Ishikawa (cell line): ENCODE results near the gene HEY2.
A peak's percentile ranks its signal among the peaks of the same experiment; 100 is the strongest.

ENCODE experiments used
- CEBPB ChIP-seq: IDR thresholded peaks from 2 replicates; pipeline ENCODE4 v1.6.1; 2012
- CREB1 ChIP-seq: IDR thresholded peaks from 2 replicates; pipeline ENCODE4 v1.6.1; 2012; ENCODE audit warnings: low read depth
- EGR1 ChIP-seq: IDR thresholded peaks from 2 replicates; pipeline ENCODE4 v1.6.1; 2012
- EP300 ChIP-seq: IDR thresholded peaks from 2 replicates; pipeline ENCODE4 v1.6.1; 2012; ENCODE audit warnings: borderline replicate concordance
- FOXM1 ChIP-seq: IDR thresholded peaks from 2 replicates; pipeline ENCODE4 v1.6.1; 2012; ENCODE audit warnings: low read depth, borderline replicate concordance
- NFIC ChIP-seq: IDR thresholded peaks from 2 replicates; pipeline ENCODE4 v1.6.1; 2012
- RAD21 ChIP-seq: IDR thresholded peaks from 2 replicates; pipeline ENCODE4 v1.6.1; 2012; ENCODE audit warnings: low read depth
- TAF1 ChIP-seq: IDR thresholded peaks from 2 replicates; pipeline ENCODE4 v1.6.1; 2012; ENCODE audit warnings: low read depth, mild to moderate bottlenecking
- TCF12 ChIP-seq: IDR thresholded peaks from 2 replicates; pipeline ENCODE4 v1.6.1; 2012; ENCODE audit warnings: low read depth
- TEAD4 ChIP-seq: IDR thresholded peaks from 2 replicates; pipeline ENCODE4 v1.6.1; 2012
- YY1 ChIP-seq: IDR thresholded peaks from 2 replicates; pipeline ENCODE4 v1.6.1; 2012; ENCODE audit warnings: low read depth
- ZBTB7A ChIP-seq: IDR thresholded peaks from 2 replicates; pipeline ENCODE4 v1.6.1; 2012; ENCODE audit warnings: low read depth
- TF ChIP-seq, protein P1 (sequence below): IDR thresholded peaks from 2 replicates; pipeline ENCODE4 v1.6.1; 2012; ENCODE audit warnings: low read depth, mild to moderate bottlenecking
- TF ChIP-seq, protein P2 (sequence below): IDR thresholded peaks from 2 replicates; pipeline ENCODE4 v1.6.1; 2012
- TF ChIP-seq, protein P3 (sequence below): IDR thresholded peaks from 2 replicates; pipeline ENCODE4 v1.6.1; 2012

HEY2 gene

DNA sequence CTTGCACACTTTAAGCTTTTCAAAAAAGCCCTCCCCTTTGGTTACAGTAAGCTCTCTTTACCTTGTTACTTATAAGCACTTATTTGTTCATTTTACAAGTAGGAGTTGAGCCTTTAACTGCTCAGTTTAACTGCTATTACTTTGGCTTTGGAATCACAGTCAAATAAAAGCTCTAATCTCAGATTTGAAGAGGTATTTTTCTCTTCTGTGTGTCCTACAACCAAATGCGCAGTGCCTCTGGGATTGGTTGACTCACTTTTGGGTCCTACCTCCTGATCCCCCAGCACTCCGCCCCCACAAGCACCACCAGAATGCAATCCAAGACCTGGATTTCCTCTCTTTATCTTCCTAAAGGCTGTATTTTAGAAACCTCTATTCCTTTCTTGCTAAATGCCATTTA, 43.8 kb downstream of the HEY2 start:
- TF ChIP-seq FOXM1 = no peak

DNA sequence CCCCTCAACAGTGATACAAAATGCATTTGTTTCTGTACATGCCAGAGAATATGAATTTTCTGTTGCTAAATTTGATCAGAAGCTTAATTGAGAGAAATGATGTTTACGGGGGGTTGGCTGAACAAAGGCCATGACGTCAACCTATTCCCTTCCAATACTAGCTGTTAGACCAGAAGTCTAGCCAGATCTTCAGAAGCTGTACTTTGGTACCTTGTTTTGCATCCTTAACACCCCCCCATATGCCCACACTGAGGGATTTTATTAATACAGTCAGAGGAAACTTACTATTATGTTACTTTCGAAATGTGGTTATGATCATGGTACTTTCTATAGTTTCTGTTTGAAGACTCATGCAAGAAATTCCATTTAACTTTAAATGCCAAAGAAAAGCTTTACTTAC, 44.4 kb downstream of the HEY2 start:
- TF ChIP-seq NFIC (no peak), TCF12 (no peak), YY1 (no peak), TAF1 (no peak), FOXM1 (no peak), CEBPB (no peak)

DNA sequence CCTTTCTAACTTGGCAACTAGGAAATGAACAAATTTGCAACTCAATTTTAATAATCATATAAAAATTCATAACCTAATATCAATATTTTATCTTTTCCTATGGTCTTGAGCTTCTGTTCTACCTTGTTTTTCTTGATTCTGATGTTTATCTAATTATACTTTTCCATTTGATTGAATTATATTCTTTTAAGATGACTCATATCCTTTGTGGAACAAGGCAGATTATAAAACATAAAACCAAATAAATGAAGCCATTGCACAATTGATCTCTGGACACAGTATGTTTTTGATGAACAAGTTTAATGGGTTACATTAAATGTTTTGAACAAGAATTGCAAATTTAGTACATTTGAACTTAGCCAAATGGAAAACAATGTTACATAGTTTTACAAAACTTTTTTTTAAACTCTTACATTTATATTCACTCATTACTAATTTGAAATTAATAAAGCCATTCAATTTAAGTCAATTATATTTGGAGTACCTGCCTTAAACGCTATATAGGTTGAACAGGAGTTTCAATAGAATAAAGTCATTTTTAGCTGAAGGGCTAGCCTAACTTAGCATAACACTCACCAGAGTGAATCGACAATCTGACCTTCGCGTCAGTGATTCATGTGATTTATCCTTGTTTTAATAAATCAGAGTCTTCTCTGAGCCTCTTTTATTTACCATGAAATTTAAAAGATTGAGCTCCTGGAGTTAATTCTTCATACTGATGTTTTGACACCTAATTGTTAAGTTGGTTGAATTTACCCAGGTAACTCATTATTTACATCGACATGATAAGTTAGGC, 45.1 kb downstream of the HEY2 start:
- TF ChIP-seq TCF12 = no peak
- no peak for TF ChIP-seq ZBTB7A
- TF ChIP-seq CREB1 = no peak
- TF ChIP-seq, protein P1, sequence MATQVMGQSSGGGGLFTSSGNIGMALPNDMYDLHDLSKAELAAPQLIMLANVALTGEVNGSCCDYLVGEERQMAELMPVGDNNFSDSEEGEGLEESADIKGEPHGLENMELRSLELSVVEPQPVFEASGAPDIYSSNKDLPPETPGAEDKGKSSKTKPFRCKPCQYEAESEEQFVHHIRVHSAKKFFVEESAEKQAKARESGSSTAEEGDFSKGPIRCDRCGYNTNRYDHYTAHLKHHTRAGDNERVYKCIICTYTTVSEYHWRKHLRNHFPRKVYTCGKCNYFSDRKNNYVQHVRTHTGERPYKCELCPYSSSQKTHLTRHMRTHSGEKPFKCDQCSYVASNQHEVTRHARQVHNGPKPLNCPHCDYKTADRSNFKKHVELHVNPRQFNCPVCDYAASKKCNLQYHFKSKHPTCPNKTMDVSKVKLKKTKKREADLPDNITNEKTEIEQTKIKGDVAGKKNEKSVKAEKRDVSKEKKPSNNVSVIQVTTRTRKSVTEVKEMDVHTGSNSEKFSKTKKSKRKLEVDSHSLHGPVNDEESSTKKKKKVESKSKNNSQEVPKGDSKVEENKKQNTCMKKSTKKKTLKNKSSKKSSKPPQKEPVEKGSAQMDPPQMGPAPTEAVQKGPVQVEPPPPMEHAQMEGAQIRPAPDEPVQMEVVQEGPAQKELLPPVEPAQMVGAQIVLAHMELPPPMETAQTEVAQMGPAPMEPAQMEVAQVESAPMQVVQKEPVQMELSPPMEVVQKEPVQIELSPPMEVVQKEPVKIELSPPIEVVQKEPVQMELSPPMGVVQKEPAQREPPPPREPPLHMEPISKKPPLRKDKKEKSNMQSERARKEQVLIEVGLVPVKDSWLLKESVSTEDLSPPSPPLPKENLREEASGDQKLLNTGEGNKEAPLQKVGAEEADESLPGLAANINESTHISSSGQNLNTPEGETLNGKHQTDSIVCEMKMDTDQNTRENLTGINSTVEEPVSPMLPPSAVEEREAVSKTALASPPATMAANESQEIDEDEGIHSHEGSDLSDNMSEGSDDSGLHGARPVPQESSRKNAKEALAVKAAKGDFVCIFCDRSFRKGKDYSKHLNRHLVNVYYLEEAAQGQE = no peak
- TF ChIP-seq YY1 = no peak
- TF ChIP-seq, protein P2, sequence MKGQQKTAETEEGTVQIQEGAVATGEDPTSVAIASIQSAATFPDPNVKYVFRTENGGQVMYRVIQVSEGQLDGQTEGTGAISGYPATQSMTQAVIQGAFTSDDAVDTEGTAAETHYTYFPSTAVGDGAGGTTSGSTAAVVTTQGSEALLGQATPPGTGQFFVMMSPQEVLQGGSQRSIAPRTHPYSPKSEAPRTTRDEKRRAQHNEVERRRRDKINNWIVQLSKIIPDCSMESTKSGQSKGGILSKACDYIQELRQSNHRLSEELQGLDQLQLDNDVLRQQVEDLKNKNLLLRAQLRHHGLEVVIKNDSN = no peak
- no peak for TF ChIP-seq NFIC
- TF ChIP-seq TEAD4 = no peak
- TF ChIP-seq TAF1 = no peak
- TF ChIP-seq RAD21 = no peak
- TF ChIP-seq FOXM1 = no peak
- TF ChIP-seq CEBPB = no peak
- no peak for TF ChIP-seq EP300
- TF ChIP-seq EGR1 = no peak
- TF ChIP-seq, protein P3, sequence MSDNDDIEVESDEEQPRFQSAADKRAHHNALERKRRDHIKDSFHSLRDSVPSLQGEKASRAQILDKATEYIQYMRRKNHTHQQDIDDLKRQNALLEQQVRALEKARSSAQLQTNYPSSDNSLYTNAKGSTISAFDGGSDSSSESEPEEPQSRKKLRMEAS = no peak

DNA sequence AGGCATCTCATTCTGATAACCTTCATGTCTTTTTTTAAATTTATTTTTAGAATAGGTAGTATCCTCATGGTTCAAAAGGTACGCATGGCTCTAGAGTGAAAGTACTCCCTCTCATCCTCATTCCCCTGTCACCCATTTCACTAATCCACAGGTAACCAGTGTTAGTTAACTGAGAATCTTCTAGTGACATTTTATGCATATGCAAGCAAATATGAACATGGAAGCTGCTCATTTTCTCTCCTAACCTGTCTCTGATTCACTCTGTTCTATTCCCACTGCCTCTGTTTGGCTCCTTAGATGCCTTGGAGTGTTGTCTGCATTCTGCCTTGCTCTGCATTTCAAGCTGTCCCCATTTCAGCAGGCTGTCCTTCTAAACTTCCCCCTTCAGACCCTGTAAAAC, 45.9 kb downstream of the HEY2 start:
- TF ChIP-seq FOXM1 (no peak), NFIC (no peak), EGR1 (no peak), ZBTB7A (no peak), TEAD4 (no peak), TCF12 (no peak), EP300 (no peak), TAF1 (no peak), RAD21 (no peak), CREB1 (no peak)
- TF ChIP-seq, protein P1 = no peak
- TF ChIP-seq, protein P2 = no peak

DNA sequence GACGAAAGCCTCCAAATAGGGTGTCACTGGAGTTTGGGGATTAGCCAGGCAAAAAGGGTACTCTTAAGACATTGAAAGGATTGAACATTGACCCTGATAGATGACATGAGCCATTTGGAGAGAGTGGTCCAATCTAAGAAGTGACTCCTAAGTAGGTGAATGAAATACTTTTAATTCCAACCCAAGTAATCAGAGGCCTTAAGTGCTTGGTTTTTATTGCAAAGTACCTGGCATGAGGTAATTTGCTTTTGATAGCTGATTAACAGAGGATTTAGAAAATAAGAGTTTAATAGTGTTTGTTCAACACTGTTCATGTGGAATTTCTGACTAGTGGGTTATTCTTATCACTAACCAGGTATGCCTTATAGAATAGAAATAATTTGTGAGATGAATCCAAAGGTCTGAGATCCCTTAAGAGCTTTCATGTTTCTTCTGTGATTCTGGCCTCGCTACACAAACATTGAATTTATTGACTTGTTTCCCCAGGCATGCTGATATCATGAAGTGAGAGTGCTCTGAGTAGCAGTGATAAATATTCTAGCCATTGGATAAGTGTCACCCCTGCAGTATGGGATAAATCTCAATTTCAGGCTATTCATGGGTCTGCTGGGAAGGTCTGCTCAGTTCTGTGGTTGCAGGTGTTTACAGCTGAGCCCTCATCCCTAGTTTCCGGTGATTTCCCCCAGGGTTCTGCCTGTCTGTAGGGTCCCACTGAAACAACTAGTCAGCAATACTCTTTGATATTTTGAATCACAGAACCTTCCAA, 47.9 kb downstream of the HEY2 start:
- TF ChIP-seq ZBTB7A = no peak
- no peak for TF ChIP-seq RAD21
- TF ChIP-seq EP300 = no peak

DNA sequence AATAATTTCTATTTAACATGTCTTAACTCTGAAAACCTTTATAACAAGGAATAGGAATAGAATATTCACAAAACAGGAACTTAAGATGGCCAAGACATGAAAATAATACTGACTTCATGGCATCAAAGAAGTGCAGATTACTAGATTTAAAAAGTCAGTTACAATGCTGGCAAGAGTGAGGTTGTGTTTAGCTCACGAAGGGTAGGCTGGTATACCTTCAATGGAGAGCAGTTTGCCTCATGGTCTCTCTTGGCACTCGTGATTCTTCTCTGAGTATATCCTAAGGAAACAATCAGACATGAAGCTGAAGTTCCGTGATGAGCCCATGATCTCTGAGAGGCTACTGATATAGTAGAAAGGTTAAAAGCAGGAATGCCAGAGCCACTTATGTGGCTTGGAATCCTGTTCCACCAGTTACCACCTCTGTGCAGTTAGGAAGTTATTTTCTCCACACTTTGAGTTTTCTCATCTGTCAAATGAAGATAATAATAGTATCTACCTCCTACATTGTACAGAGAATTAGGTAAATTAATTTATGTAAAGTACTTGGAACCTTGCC, 48.5 kb downstream of the HEY2 start:
- TF ChIP-seq NFIC (no peak), FOXM1 (no peak), CREB1 (no peak), TEAD4 (peak; percentile 46; the same call in 1 of the 2 replicates)
- TF ChIP-seq, protein P1 = no peak
